Measurements from ENCODE around the gene GTF3C1. TPM values are rescaled to one million over a fixed set of nuclear protein-coding genes. Genes with fewer than 3 reads are reported as not detected.
A peak's percentile ranks its signal among the peaks of the same experiment; 100 is the strongest.

Gene GTF3C1
- total RNA-seq: 40.8 TPM
- 81.0 TPM for polyA plus RNA-seq
- long read RNA-seq, donor 1, partial matches to known transcripts: 0 of 1 reads
- long read RNA-seq, donor 1, other reads (novel, unspliced or antisense): 0 of 1 reads
- long read RNA-seq, donor 2: 0 reads
- long read RNA-seq, donor 3, transcript GTF3C1-205 (1 exons, 2,798 nt): major isoform, 10 of 17 reads
- long read RNA-seq, donor 3, partial matches to known transcripts: 7 of 17 reads
- long read RNA-seq, donor 3, other reads (novel, unspliced or antisense): 0 of 17 reads
- long read RNA-seq, donor 4, full-length matches to known transcripts: 8 of 8 reads
- long read RNA-seq, donor 4, partial matches to known transcripts: 0 of 8 reads
- long read RNA-seq, donor 4, other reads (novel, unspliced or antisense): 0 of 8 reads
- long read RNA-seq, donor 5, transcript GTF3C1-205 (1 exons, 2,798 nt): major isoform, 12 of 12 reads
- long read RNA-seq, donor 5, partial matches to known transcripts: 0 of 12 reads
- long read RNA-seq, donor 5, other reads (novel, unspliced or antisense): 0 of 12 reads
- long read RNA-seq, donor 6, transcript GTF3C1-205 (1 exons, 2,798 nt): major isoform, 5 of 12 reads
- long read RNA-seq, donor 6, partial matches to known transcripts: 7 of 12 reads
- long read RNA-seq, donor 6, other reads (novel, unspliced or antisense): 0 of 12 reads
- long read RNA-seq, donor 7, transcript GTF3C1-205 (1 exons, 2,798 nt): major isoform, 12 of 17 reads
- long read RNA-seq, donor 7, partial matches to known transcripts: 5 of 17 reads
- long read RNA-seq, donor 7, other reads (novel, unspliced or antisense): 0 of 17 reads
- long read RNA-seq, donor 8, partial matches to known transcripts: 0 of 2 reads
- long read RNA-seq, donor 8, other reads (novel, unspliced or antisense): 0 of 2 reads
- long read RNA-seq, donor 9, full-length matches to known transcripts: 6 of 6 reads
- long read RNA-seq, donor 9, partial matches to known transcripts: 0 of 6 reads
- long read RNA-seq, donor 9, other reads (novel, unspliced or antisense): 0 of 6 reads
- long read RNA-seq, donor 10, transcript GTF3C1-205 (1 exons, 2,798 nt): major isoform, 8 of 16 reads
- long read RNA-seq, donor 10, partial matches to known transcripts: 8 of 16 reads
- long read RNA-seq, donor 10, other reads (novel, unspliced or antisense): 0 of 16 reads

GRCh38 chr16:27549746-27550581 is at the start of gene GTF3C1, which contains the start of gene KATNIP:
GTF3C1 (minus strand) TSS chr16:27549913; CDS start chr16:27549890, 23 bp downstream.
KATNIP (plus strand) TSS chr16:27550144; CDS start chr16:27550171, 27 bp downstream.
- peak within 1 kb of the TSS; percentile 48 to 60 for H3K27ac ChIP-seq (ENCODE audit: low read depth in 1 of 2, low read length in 1 of 2)
- H3K27me3 ChIP-seq (ENCODE audit: control insufficient read depth in 2 of 2, insufficient read depth in 1 of 2, low read length in 1 of 2): no peaks in the 10 kb centered on the region
- H3K36me3 ChIP-seq (ENCODE audit: control insufficient read depth in 2 of 2, insufficient read depth in 2 of 2, low read length in 1 of 2): peaks cover 5 to 6% of the 10 kb centered on the region in 2 donors
- under 1% methylated on average over 59 of the region's 59 CpGs for WGBS
- DNase-seq (ENCODE audit: low read depth in 6 of 9, low spot score in 9 of 9): peak; percentile 92 to 100 (median 98)
- H3K4me1 ChIP-seq (ENCODE audit: control insufficient read depth in 2 of 2, insufficient read depth in 2 of 2, low read length in 2 of 2): peaks cover 14 to 21% of the 10 kb centered on the region in 2 donors
- H3K4me3 ChIP-seq (ENCODE audit: low read length in 2 of 2): peak within 1 kb of the TSS; percentile 77 to 99
- no peaks in the 10 kb centered on the region for H3K9me3 ChIP-seq (ENCODE audit: control insufficient read depth in 2 of 2, insufficient read depth in 1 of 2, low read length in 1 of 2)

GRCh38 chr16:27598931-27599565 is 49.3 kb upstream of the GTF3C1 start:
- no peak overlapping the region for H3K4me3 ChIP-seq (ENCODE audit: low read length in 2 of 2)
- no peaks in the 10 kb centered on the region for H3K4me1 ChIP-seq (ENCODE audit: control insufficient read depth in 2 of 2, insufficient read depth in 2 of 2, low read length in 2 of 2)
- H3K36me3 ChIP-seq (ENCODE audit: control insufficient read depth in 2 of 2, insufficient read depth in 2 of 2, low read length in 1 of 2): peaks cover 0 to 7% of the 10 kb centered on the region in 2 donors
- no peak overlapping the region for H3K27ac ChIP-seq (ENCODE audit: low read depth in 1 of 2, low read length in 1 of 2)
- whole genome bisulfite sequencing: 86% methylated on average over 10 of the region's 10 CpGs
- no peaks in the 10 kb centered on the region for H3K9me3 ChIP-seq (ENCODE audit: control insufficient read depth in 2 of 2, insufficient read depth in 1 of 2, low read length in 1 of 2)
- no peaks in the 10 kb centered on the region for H3K27me3 ChIP-seq (ENCODE audit: control insufficient read depth in 2 of 2, insufficient read depth in 1 of 2, low read length in 1 of 2)
- DNase-seq (ENCODE audit: low read depth in 6 of 9, low spot score in 9 of 9): no peak

GRCh38 chr16:27598220-27598619 is 48.5 kb upstream of the GTF3C1 start:
- H3K27me3 ChIP-seq (ENCODE audit: control insufficient read depth in 2 of 2, insufficient read depth in 1 of 2, low read length in 1 of 2): no peaks in the 10 kb centered on the region
- H3K27ac ChIP-seq (ENCODE audit: low read depth in 1 of 2, low read length in 1 of 2): no peak overlapping the region
- 97% methylated on average over 6 of the region's 6 CpGs for WGBS
- H3K9me3 ChIP-seq (ENCODE audit: control insufficient read depth in 2 of 2, insufficient read depth in 1 of 2, low read length in 1 of 2): no peaks in the 10 kb centered on the region
- H3K4me1 ChIP-seq (ENCODE audit: control insufficient read depth in 2 of 2, insufficient read depth in 2 of 2, low read length in 2 of 2): no peaks in the 10 kb centered on the region
- no peak overlapping the region for H3K4me3 ChIP-seq (ENCODE audit: low read length in 2 of 2)
- DNase-seq (ENCODE audit: low read depth in 6 of 9, low spot score in 9 of 9): no peak
- peaks cover 0 to 7% of the 10 kb centered on the region in 2 donors for H3K36me3 ChIP-seq (ENCODE audit: control insufficient read depth in 2 of 2, insufficient read depth in 2 of 2, low read length in 1 of 2)

- Histone ChIP-seq H3K4me1 (ENCODE audit: control insufficient read depth in 2 of 2, insufficient read depth in 2 of 2, low read length in 2 of 2) (no peaks in the 10 kb centered on the region), H3K9me3 (ENCODE audit: control insufficient read depth in 2 of 2, insufficient read depth in 1 of 2, low read length in 1 of 2) (no peaks in the 10 kb centered on the region), H3K36me3 (ENCODE audit: control insufficient read depth in 2 of 2, insufficient read depth in 2 of 2, low read length in 1 of 2) (peaks cover 0 to 7% of the 10 kb centered on the region in 2 donors), H3K27ac (ENCODE audit: low read depth in 1 of 2, low read length in 1 of 2) (no peak overlapping the region), H3K27me3 (ENCODE audit: control insufficient read depth in 2 of 2, insufficient read depth in 1 of 2, low read length in 1 of 2) (no peaks in the 10 kb centered on the region), H3K4me3 (ENCODE audit: low read length in 2 of 2) (no peak overlapping the region)
- no peak for DNase-seq (ENCODE audit: low read depth in 6 of 9, low spot score in 9 of 9)
- WGBS: 98% methylated on average over 3 of the region's 3 CpGs
Measured at GRCh38 chr16:27597361-27597760, 47.6 kb upstream of the GTF3C1 start.

- H3K4me3 ChIP-seq (ENCODE audit: low read length in 2 of 2): no peak overlapping the region
- H3K4me1 ChIP-seq (ENCODE audit: control insufficient read depth in 2 of 2, insufficient read depth in 2 of 2, low read length in 2 of 2): no peaks in the 10 kb centered on the region
- WGBS: 97% methylated on average over 4 of the region's 4 CpGs
- H3K27ac ChIP-seq (ENCODE audit: low read depth in 1 of 2, low read length in 1 of 2): no peak overlapping the region
- H3K36me3 ChIP-seq (ENCODE audit: control insufficient read depth in 2 of 2, insufficient read depth in 2 of 2, low read length in 1 of 2): peaks cover 0 to 7% of the 10 kb centered on the region in 2 donors
- H3K27me3 ChIP-seq (ENCODE audit: control insufficient read depth in 2 of 2, insufficient read depth in 1 of 2, low read length in 1 of 2): no peaks in the 10 kb centered on the region
- H3K9me3 ChIP-seq (ENCODE audit: control insufficient read depth in 2 of 2, insufficient read depth in 1 of 2, low read length in 1 of 2): no peaks in the 10 kb centered on the region
- no peak for DNase-seq (ENCODE audit: low read depth in 6 of 9, low spot score in 9 of 9)
Measured at GRCh38 chr16:27596411-27596810, 46.7 kb upstream of the GTF3C1 start.

GRCh38 chr16:27595993-27596392 is 46.3 kb upstream of the GTF3C1 start:
- H3K27me3 ChIP-seq (ENCODE audit: control insufficient read depth in 2 of 2, insufficient read depth in 1 of 2, low read length in 1 of 2): no peaks in the 10 kb centered on the region
- no peaks in the 10 kb centered on the region for H3K4me1 ChIP-seq (ENCODE audit: control insufficient read depth in 2 of 2, insufficient read depth in 2 of 2, low read length in 2 of 2)
- peaks cover 0 to 7% of the 10 kb centered on the region in 2 donors for H3K36me3 ChIP-seq (ENCODE audit: control insufficient read depth in 2 of 2, insufficient read depth in 2 of 2, low read length in 1 of 2)
- DNase-seq (ENCODE audit: low read depth in 6 of 9, low spot score in 9 of 9): no peak
- H3K27ac ChIP-seq (ENCODE audit: low read depth in 1 of 2, low read length in 1 of 2): no peak overlapping the region
- H3K4me3 ChIP-seq (ENCODE audit: low read length in 2 of 2): no peak overlapping the region
- WGBS: 95% methylated on average over 6 of the region's 6 CpGs
- H3K9me3 ChIP-seq (ENCODE audit: control insufficient read depth in 2 of 2, insufficient read depth in 1 of 2, low read length in 1 of 2): no peaks in the 10 kb centered on the region

GRCh38 chr16:27595475-27595874 is 45.8 kb upstream of the GTF3C1 start:
- no peak for DNase-seq (ENCODE audit: low read depth in 6 of 9, low spot score in 9 of 9)
- H3K36me3 ChIP-seq (ENCODE audit: control insufficient read depth in 2 of 2, insufficient read depth in 2 of 2, low read length in 1 of 2): peaks cover 0 to 7% of the 10 kb centered on the region in 2 donors
- no peaks in the 10 kb centered on the region for H3K27me3 ChIP-seq (ENCODE audit: control insufficient read depth in 2 of 2, insufficient read depth in 1 of 2, low read length in 1 of 2)
- no peak overlapping the region for H3K4me3 ChIP-seq (ENCODE audit: low read length in 2 of 2)
- 91% methylated on average over 4 of the region's 4 CpGs for WGBS
- no peak overlapping the region for H3K27ac ChIP-seq (ENCODE audit: low read depth in 1 of 2, low read length in 1 of 2)
- H3K9me3 ChIP-seq (ENCODE audit: control insufficient read depth in 2 of 2, insufficient read depth in 1 of 2, low read length in 1 of 2): no peaks in the 10 kb centered on the region
- H3K4me1 ChIP-seq (ENCODE audit: control insufficient read depth in 2 of 2, insufficient read depth in 2 of 2, low read length in 2 of 2): no peaks in the 10 kb centered on the region

GRCh38 chr16:27591837-27592236 is 42.1 kb upstream of the GTF3C1 start:
- over 99% methylated on average over 4 of the region's 4 CpGs for WGBS
- no peaks in the 10 kb centered on the region for H3K9me3 ChIP-seq (ENCODE audit: control insufficient read depth in 2 of 2, insufficient read depth in 1 of 2, low read length in 1 of 2)
- DNase-seq (ENCODE audit: low read depth in 6 of 9, low spot score in 9 of 9): no peak
- no peak overlapping the region for H3K4me3 ChIP-seq (ENCODE audit: low read length in 2 of 2)
- H3K27me3 ChIP-seq (ENCODE audit: control insufficient read depth in 2 of 2, insufficient read depth in 1 of 2, low read length in 1 of 2): no peaks in the 10 kb centered on the region
- H3K36me3 ChIP-seq (ENCODE audit: control insufficient read depth in 2 of 2, insufficient read depth in 2 of 2, low read length in 1 of 2): peaks cover 0 to 3% of the 10 kb centered on the region in 2 donors
- no peaks in the 10 kb centered on the region for H3K4me1 ChIP-seq (ENCODE audit: control insufficient read depth in 2 of 2, insufficient read depth in 2 of 2, low read length in 2 of 2)
- H3K27ac ChIP-seq (ENCODE audit: low read depth in 1 of 2, low read length in 1 of 2): no peak overlapping the region

Measured in thymus (tissue), 14 donors.